ENCODE data around the gene HSPA1A. TPM values are rescaled to one million over a fixed set of nuclear protein-coding genes. Genes with fewer than 3 reads are reported as not detected.

HSPA1A gene
- total and polyA plus RNA-seq, 9 of the 15 experiments (the other 6 are each of a cell fraction or from before 2014, with no cell fraction given) = 2.2 to 273 (median 107) TPM

- TF ChIP-seq, protein P1, sequence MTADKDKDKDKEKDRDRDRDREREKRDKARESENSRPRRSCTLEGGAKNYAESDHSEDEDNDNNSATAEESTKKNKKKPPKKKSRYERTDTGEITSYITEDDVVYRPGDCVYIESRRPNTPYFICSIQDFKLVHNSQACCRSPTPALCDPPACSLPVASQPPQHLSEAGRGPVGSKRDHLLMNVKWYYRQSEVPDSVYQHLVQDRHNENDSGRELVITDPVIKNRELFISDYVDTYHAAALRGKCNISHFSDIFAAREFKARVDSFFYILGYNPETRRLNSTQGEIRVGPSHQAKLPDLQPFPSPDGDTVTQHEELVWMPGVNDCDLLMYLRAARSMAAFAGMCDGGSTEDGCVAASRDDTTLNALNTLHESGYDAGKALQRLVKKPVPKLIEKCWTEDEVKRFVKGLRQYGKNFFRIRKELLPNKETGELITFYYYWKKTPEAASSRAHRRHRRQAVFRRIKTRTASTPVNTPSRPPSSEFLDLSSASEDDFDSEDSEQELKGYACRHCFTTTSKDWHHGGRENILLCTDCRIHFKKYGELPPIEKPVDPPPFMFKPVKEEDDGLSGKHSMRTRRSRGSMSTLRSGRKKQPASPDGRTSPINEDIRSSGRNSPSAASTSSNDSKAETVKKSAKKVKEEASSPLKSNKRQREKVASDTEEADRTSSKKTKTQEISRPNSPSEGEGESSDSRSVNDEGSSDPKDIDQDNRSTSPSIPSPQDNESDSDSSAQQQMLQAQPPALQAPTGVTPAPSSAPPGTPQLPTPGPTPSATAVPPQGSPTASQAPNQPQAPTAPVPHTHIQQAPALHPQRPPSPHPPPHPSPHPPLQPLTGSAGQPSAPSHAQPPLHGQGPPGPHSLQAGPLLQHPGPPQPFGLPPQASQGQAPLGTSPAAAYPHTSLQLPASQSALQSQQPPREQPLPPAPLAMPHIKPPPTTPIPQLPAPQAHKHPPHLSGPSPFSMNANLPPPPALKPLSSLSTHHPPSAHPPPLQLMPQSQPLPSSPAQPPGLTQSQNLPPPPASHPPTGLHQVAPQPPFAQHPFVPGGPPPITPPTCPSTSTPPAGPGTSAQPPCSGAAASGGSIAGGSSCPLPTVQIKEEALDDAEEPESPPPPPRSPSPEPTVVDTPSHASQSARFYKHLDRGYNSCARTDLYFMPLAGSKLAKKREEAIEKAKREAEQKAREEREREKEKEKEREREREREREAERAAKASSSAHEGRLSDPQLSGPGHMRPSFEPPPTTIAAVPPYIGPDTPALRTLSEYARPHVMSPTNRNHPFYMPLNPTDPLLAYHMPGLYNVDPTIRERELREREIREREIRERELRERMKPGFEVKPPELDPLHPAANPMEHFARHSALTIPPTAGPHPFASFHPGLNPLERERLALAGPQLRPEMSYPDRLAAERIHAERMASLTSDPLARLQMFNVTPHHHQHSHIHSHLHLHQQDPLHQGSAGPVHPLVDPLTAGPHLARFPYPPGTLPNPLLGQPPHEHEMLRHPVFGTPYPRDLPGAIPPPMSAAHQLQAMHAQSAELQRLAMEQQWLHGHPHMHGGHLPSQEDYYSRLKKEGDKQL (CRISPR knock-in tag; IDR thresholded peaks at IDR 0.05; ENCODE audit: borderline replicate concordance) = peak; percentile 74; the same call in 1 of the 2 replicates
- TF ChIP-seq E2F6 (IDR thresholded peaks at IDR 0.05; ENCODE audit: borderline replicate concordance in 1 of 2, extremely low read depth in 1 of 2, insufficient read depth in 1 of 2, insufficient read length in 1 of 2, low read depth in 1 of 2, low read length in 1 of 2, poor library complexity in 1 of 2, severe bottlenecking in 1 of 2) (peak in 1 of 2 experiments; percentile 87), DDX20 (tag; IDR thresholded peaks at IDR 0.05; ENCODE audit: low read depth) (no peak), ZNF384 (IDR thresholded peaks at IDR 0.05; ENCODE audit: low read depth, low read length) (no peak), RB1 (IDR thresholded peaks at IDR 0.05; ENCODE audit: low read depth) (no peak; the same call in 1 of the 2 replicates), ZNF444 (CRISPR knock-in tag; IDR thresholded peaks at IDR 0.05) (no peak), SP2 (IDR thresholded peaks at IDR 0.05; ENCODE audit: extremely low read depth, low read depth, low read length, poor library complexity, severe bottlenecking) (no peak), NONO (IDR thresholded peaks at IDR 0.05; ENCODE audit: low read depth in 2 of 2, low read length in 1 of 2) (no peak), CEBPB (tag; IDR thresholded peaks at IDR 0.05) (no peak), MITF (IDR thresholded peaks at IDR 0.05) (no peak), HDAC6 (IDR thresholded peaks at IDR 0.05; ENCODE audit: low read depth, low read length) (no peak), POLR2AphosphoS2 (IDR thresholded peaks at IDR 0.05; ENCODE audit: low read length) (no peak), ZBTB7A (IDR thresholded peaks at IDR 0.05; ENCODE audit: borderline replicate concordance, control insufficient read depth, low read depth, low read length) (peak; percentile 96; the same call in 1 of the 2 replicates), E2F4 (CRISPR knock-in tag; IDR thresholded peaks at IDR 0.05; ENCODE audit: low read depth) (no peak)
- TF ChIP-seq, protein P2, sequence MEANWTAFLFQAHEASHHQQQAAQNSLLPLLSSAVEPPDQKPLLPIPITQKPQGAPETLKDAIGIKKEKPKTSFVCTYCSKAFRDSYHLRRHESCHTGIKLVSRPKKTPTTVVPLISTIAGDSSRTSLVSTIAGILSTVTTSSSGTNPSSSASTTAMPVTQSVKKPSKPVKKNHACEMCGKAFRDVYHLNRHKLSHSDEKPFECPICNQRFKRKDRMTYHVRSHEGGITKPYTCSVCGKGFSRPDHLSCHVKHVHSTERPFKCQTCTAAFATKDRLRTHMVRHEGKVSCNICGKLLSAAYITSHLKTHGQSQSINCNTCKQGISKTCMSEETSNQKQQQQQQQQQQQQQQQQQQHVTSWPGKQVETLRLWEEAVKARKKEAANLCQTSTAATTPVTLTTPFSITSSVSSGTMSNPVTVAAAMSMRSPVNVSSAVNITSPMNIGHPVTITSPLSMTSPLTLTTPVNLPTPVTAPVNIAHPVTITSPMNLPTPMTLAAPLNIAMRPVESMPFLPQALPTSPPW (CRISPR knock-in tag; IDR thresholded peaks at IDR 0.05) = no peak
Measured at GRCh38 chr6:31794866-31795615, 20.3 kb upstream of the HSPA1A start (continued).
